ENCODE results near the gene MPP2. TPM values are rescaled to one million over a fixed set of nuclear protein-coding genes. Genes with fewer than 3 reads are reported as not detected.

Gene MPP2
- total and polyA plus RNA-seq, 2 donors (not counting 3 experiments of a cell fraction or from before 2014, with no cell fraction given), result 1.4 to 1.6 TPM

- no peak for FAIRE-seq
- dilution Hi-C loops (cut with MboI; ENCODE audit: extremely low pct_ligation_motif_present, low sequenced_read_pairs) (no loop called here), intact Hi-C loops (cut with micrococcal nuclease) (no loop called here)
- Histone ChIP-seq H2AFZ (ENCODE audit: low read depth, low read length) (no peak within 1 kb of the TSS), H3K4me1 (ENCODE audit: control insufficient read depth, extremely low read depth, insufficient read depth, low read length) (no peaks in the 10 kb centered on the region), H4K20me1 (replicated peaks; ENCODE audit: control insufficient read depth, extremely low read depth, insufficient read depth, low read length) (no peaks in the 10 kb centered on the region), H3K36me3 (ENCODE audit: control insufficient read depth in 2 of 2, extremely low read depth in 1 of 2, insufficient read depth in 2 of 2, low read length in 2 of 2) (no peaks in the 10 kb centered on the region), H3K4me3 (replicated peaks in 1 of 3; ENCODE audit: insufficient read depth in 1 of 3, low read depth in 1 of 3, low read length in 3 of 3) (no peak within 1 kb of the TSS), H3K27me3 (ENCODE audit: control insufficient read depth in 2 of 2, insufficient read depth in 2 of 2, low read length in 2 of 2) (no peaks in the 10 kb centered on the region), H3K9ac (replicated peaks; ENCODE audit: extremely low read depth, insufficient read depth, low read length) (no peak within 1 kb of the TSS), H3K27ac (ENCODE audit: insufficient read depth, low read depth, low read length) (no peak within 1 kb of the TSS), H3K9me3 (replicated peaks; ENCODE audit: control insufficient read depth, insufficient read depth, low read length) (no peaks in the 10 kb centered on the region), H3K79me2 (ENCODE audit: control insufficient read depth, insufficient read depth, low read length) (no peaks in the 10 kb centered on the region), H3K9me1 (replicated peaks; ENCODE audit: control insufficient read depth, extremely low read depth, insufficient read depth, low read length) (no peaks in the 10 kb centered on the region), H3K4me2 (ENCODE audit: insufficient read depth, low read length) (no peak within 1 kb of the TSS)
- CTCF ChIA-PET, result interaction anchor here (1.2 to 3.4 kb wide), 8 partner anchors 16 to 227 kb away, joined by 4 to 182 read pairs (median 46); partner anchors contain the start of gene ASB16
- BruUV-seq (replicated peaks), result no TSS peak
- TF ChIP-seq POLR2AphosphoS5 (IDR thresholded peaks at IDR 0.05; ENCODE audit: insufficient read depth, low read depth, low read length) (no peak), EZH2 (IDR thresholded peaks at IDR 0.05; ENCODE audit: borderline replicate concordance, low read depth, low read length, severe bottlenecking) (no peak), JUN (IDR thresholded peaks at IDR 0.05; ENCODE audit: borderline replicate concordance, insufficient read depth, insufficient read length, low read depth) (no peak), GATA2 (IDR thresholded peaks at IDR 0.05; ENCODE audit: insufficient read depth, insufficient read length, low read depth, low read length) (no peak), MAX (IDR thresholded peaks at IDR 0.05; ENCODE audit: insufficient read depth, insufficient read length) (no peak), POLR2A (IDR thresholded peaks at IDR 0.05; ENCODE audit: low read depth, low read length) (no peak), FOS (IDR thresholded peaks at IDR 0.05; ENCODE audit: borderline replicate concordance, insufficient read depth, low read length) (no peak), MYC (IDR thresholded peaks at IDR 0.05; ENCODE audit: low read depth, low read length) (no peak)
- TF ChIP-seq, protein P1, sequence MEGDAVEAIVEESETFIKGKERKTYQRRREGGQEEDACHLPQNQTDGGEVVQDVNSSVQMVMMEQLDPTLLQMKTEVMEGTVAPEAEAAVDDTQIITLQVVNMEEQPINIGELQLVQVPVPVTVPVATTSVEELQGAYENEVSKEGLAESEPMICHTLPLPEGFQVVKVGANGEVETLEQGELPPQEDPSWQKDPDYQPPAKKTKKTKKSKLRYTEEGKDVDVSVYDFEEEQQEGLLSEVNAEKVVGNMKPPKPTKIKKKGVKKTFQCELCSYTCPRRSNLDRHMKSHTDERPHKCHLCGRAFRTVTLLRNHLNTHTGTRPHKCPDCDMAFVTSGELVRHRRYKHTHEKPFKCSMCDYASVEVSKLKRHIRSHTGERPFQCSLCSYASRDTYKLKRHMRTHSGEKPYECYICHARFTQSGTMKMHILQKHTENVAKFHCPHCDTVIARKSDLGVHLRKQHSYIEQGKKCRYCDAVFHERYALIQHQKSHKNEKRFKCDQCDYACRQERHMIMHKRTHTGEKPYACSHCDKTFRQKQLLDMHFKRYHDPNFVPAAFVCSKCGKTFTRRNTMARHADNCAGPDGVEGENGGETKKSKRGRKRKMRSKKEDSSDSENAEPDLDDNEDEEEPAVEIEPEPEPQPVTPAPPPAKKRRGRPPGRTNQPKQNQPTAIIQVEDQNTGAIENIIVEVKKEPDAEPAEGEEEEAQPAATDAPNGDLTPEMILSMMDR (IDR thresholded peaks at IDR 0.05; ENCODE audit: extremely low read depth in 1 of 2, insufficient read depth in 1 of 2, low read depth in 1 of 2, low read length in 2 of 2), result no peak
- DNase-seq (ENCODE audit: low read depth, low spot score), result no peak
- POLR2A ChIA-PET, result no interaction called here
Observed at GRCh38 chr17:43942051-43942685, 34.8 kb upstream of the MPP2 start, which contains the start of gene PPY. TSS of gene PPY (minus strand) at chr17:43942476. CDS start at chr17:43941654, 822 bp downstream.
